HG02870 (cell line): ENCODE measurements around the gene DLG1.
"Not testable (repeated sequence)": the region's sequence is repeated elsewhere in the genome, so short reads cannot be mapped to it uniquely, and the experiment has no call there.

ENCODE experiments used
- ATAC-seq: cut with Tn5 transposase; IDR thresholded peaks from one replicate; pipeline ENCODE4 v1.9.1; 2021; ENCODE audit warnings: mild to moderate bottlenecking, moderate library complexity; ENCODE audit not compliant: unreplicated experiment

Gene DLG1

GRCh38 chr3:197038679-197039462 is 259.5 kb downstream of the DLG1 start:
- no peak for ATAC-seq

GRCh38 chr3:197035577-197035976 is 262.8 kb downstream of the DLG1 start:
- no peak for ATAC-seq

- ATAC-seq: not testable (repeated sequence)
Observed at GRCh38 chr3:197034778-197035177, 263.6 kb downstream of the DLG1 start.

- ATAC-seq: not testable (repeated sequence)
Observed at GRCh38 chr3:197033764-197034163, 264.6 kb downstream of the DLG1 start.

GRCh38 chr3:197031315-197032285 is 266.8 kb downstream of the DLG1 start:
- ATAC-seq: no peak

GRCh38 chr3:197030379-197031314 is 267.8 kb downstream of the DLG1 start:
- ATAC-seq: no peak

- ATAC-seq: peak; percentile 59
Observed at GRCh38 chr3:197029511-197030167, 268.8 kb downstream of the DLG1 start, which contains the start of gene MELTF. MELTF (minus strand) TSS chr3:197029817; CDS start chr3:197029702, 115 bp downstream.

GRCh38 chr3:197028728-197029510 is 269.5 kb downstream of the DLG1 start:
- no peak for ATAC-seq

- no peak for ATAC-seq
Observed at GRCh38 chr3:197027896-197028727, 270.3 kb downstream of the DLG1 start.

- ATAC-seq: no peak
Observed at GRCh38 chr3:197027151-197027895, 271.1 kb downstream of the DLG1 start.

GRCh38 chr3:197026481-197026866 is 271.9 kb downstream of the DLG1 start:
- ATAC-seq: no peak

GRCh38 chr3:197025736-197026480 is 272.5 kb downstream of the DLG1 start:
- no peak for ATAC-seq

- ATAC-seq: no peak
Observed at GRCh38 chr3:197024881-197025735, 273.3 kb downstream of the DLG1 start.

- ATAC-seq: no peak
Observed at GRCh38 chr3:197023998-197024651, 274.3 kb downstream of the DLG1 start.

- no peak for ATAC-seq
Observed at GRCh38 chr3:197023241-197023997, 275.0 kb downstream of the DLG1 start.
